ENCODE results near the gene TMEM61. TPM values are rescaled to one million over a fixed set of nuclear protein-coding genes. Genes with fewer than 3 reads are reported as not detected.

TMEM61 gene
- total and polyA plus RNA-seq, 2 donors (not counting 1 experiment from before 2014, with no cell fraction given) = not detected

DNA sequence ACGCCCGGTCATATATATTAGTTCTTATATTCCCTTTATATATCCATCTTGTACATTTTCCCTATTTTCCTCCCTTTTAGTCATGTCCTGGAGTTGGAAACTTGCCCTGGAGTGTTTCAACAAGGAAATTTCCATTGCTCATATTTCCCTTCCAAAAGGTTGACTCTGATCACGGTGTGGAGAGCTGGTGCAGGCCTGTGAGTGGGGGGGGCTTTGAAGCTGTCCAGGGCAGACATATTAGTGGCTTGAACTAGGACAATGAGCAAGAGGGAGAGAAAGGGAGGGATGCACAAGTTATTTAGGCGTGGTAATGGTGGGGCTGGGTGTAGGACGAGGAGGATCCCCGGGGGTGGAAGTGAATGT lies 30.4 kb upstream of the TMEM61 start:
- Histone ChIP-seq H3K9me3 (ENCODE audit: control insufficient read depth, insufficient read depth, low read depth, low read length) (no peaks in the 10 kb centered on the region), H3K9ac (ENCODE audit: insufficient read depth, low read length) (no peak overlapping the region), H3K4me3 (replicated peaks in 1 of 4; ENCODE audit: control extremely low read depth in 1 of 4, insufficient read depth in 1 of 4, low read depth in 3 of 4, low read length in 4 of 4) (no peak overlapping the region), H3K27me3 (ENCODE audit: control insufficient read depth, insufficient read depth, low read length) (no peaks in the 10 kb centered on the region), H3K36me3 (ENCODE audit: control insufficient read depth, insufficient read depth, low read length) (no peaks in the 10 kb centered on the region), H2AFZ (ENCODE audit: low read length) (peak overlapping the region; percentile 93), H3K79me2 (ENCODE audit: control insufficient read depth, insufficient read depth, low read length) (no peaks in the 10 kb centered on the region), H3K27ac (ENCODE audit: insufficient read depth, low read length) (no peak overlapping the region), H4K20me1 (ENCODE audit: control insufficient read depth, extremely low read depth, insufficient read depth, low read length) (no peaks in the 10 kb centered on the region), H3K4me1 (ENCODE audit: control insufficient read depth, extremely low read depth, insufficient read depth, low read length) (peaks cover 6% of the 10 kb centered on the region), H3K4me2 (ENCODE audit: extremely low read depth, insufficient read depth, low read length) (peak overlapping the region; percentile 59)
- TF ChIP-seq, protein P1, sequence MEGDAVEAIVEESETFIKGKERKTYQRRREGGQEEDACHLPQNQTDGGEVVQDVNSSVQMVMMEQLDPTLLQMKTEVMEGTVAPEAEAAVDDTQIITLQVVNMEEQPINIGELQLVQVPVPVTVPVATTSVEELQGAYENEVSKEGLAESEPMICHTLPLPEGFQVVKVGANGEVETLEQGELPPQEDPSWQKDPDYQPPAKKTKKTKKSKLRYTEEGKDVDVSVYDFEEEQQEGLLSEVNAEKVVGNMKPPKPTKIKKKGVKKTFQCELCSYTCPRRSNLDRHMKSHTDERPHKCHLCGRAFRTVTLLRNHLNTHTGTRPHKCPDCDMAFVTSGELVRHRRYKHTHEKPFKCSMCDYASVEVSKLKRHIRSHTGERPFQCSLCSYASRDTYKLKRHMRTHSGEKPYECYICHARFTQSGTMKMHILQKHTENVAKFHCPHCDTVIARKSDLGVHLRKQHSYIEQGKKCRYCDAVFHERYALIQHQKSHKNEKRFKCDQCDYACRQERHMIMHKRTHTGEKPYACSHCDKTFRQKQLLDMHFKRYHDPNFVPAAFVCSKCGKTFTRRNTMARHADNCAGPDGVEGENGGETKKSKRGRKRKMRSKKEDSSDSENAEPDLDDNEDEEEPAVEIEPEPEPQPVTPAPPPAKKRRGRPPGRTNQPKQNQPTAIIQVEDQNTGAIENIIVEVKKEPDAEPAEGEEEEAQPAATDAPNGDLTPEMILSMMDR (conservative IDR thresholded peaks at IDR 0.05 in 1 of 2, IDR thresholded peaks at IDR 0.05 in 1 of 2; ENCODE audit: low read depth in 1 of 2, low read length in 2 of 2) = no peak
- no peak for TF ChIP-seq EZH2 (IDR thresholded peaks at IDR 0.05; ENCODE audit: low read length, missing control alignments)
- peak; percentile 21 to 43 for DNase-seq (ENCODE audit: low read depth in 2 of 2)

DNA sequence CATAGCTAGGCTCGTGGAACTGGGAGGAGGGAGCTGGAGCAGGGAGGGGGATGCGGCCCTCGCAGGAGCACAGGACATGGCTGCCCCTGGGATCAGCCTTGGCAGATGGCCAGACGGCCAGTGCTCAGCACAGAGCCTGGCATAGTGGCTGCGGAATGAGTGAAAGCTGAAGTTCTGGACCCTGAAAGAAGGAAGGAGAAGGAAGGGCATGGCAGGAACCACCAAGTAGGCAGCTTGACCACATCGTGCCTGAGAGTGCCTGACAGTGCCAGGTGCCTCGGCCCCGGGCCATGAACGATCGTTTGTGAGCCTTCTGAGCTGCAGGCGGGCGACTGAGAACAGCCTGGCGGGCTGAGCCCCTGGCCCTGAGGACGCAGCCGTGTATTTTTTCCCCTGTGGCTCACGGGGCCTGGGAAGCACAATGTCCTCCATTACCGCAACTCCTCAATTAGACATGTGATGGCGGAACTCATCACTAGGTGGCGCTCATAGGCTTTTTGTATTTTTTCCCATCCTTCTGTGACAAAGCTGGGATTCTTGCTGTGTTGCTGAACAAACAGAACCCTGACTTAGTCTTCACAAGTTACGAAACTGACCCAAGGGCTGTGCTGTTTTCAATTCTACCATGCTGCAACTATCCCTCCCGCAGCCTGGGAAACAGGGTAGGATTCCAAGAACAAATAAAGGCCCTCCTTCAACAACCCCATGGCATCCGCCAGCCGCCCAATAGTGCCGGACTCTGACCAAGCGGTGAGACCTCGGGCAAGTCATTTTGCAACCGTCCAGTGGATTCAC lies 29.9 kb upstream of the TMEM61 start:
- no peak for TF ChIP-seq EZH2 (IDR thresholded peaks at IDR 0.05; ENCODE audit: low read length, missing control alignments)
- TF ChIP-seq, protein P1 (conservative IDR thresholded peaks at IDR 0.05 in 1 of 2, IDR thresholded peaks at IDR 0.05 in 1 of 2; ENCODE audit: low read depth in 1 of 2, low read length in 2 of 2) = peak; percentile 61 to 79
- Histone ChIP-seq H3K4me3 (replicated peaks in 1 of 4; ENCODE audit: control extremely low read depth in 1 of 4, insufficient read depth in 1 of 4, low read depth in 3 of 4, low read length in 4 of 4) (peak overlapping the region in 1 of 4 experiments; percentile 36), H3K27me3 (ENCODE audit: control insufficient read depth, insufficient read depth, low read length) (no peaks in the 10 kb centered on the region), H3K9me3 (ENCODE audit: control insufficient read depth, insufficient read depth, low read depth, low read length) (no peaks in the 10 kb centered on the region), H3K4me1 (ENCODE audit: control insufficient read depth, extremely low read depth, insufficient read depth, low read length) (peaks cover 6% of the 10 kb centered on the region), H3K4me2 (ENCODE audit: extremely low read depth, insufficient read depth, low read length) (peak overlapping the region; percentile 59), H3K27ac (ENCODE audit: insufficient read depth, low read length) (no peak overlapping the region), H3K79me2 (ENCODE audit: control insufficient read depth, insufficient read depth, low read length) (no peaks in the 10 kb centered on the region), H3K36me3 (ENCODE audit: control insufficient read depth, insufficient read depth, low read length) (no peaks in the 10 kb centered on the region), H4K20me1 (ENCODE audit: control insufficient read depth, extremely low read depth, insufficient read depth, low read length) (no peaks in the 10 kb centered on the region), H2AFZ (ENCODE audit: low read length) (peak overlapping the region; percentile 93), H3K9ac (ENCODE audit: insufficient read depth, low read length) (peak overlapping the region; percentile 23)
- peak; percentile 61 to 91 for DNase-seq (ENCODE audit: low read depth in 2 of 2)

DNA sequence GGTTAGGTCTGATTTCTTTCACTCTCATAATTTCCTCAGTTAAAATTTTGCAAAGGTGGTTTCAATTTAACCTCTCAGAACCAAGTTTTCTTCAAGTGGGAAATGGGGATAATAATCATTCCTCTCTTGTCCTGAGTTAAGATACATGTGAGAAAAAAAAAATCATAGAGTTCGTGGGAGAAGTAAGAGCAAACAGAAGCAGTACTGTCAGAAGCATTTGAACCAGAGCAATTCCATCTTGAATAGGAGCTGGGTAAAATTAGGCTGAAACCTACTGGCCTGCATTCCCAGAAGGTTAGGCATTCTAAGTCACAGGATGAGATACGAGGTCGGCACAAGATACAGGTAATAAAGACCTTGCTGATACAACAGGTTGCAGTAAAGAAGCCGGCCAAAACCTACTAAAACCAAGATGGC lies 28.6 kb upstream of the TMEM61 start:
- TF ChIP-seq EZH2 (IDR thresholded peaks at IDR 0.05; ENCODE audit: low read length, missing control alignments) = no peak
- TF ChIP-seq, protein P1 (conservative IDR thresholded peaks at IDR 0.05 in 1 of 2, IDR thresholded peaks at IDR 0.05 in 1 of 2; ENCODE audit: low read depth in 1 of 2, low read length in 2 of 2) = no peak
- Histone ChIP-seq H3K27ac (ENCODE audit: insufficient read depth, low read length) (no peak overlapping the region), H3K36me3 (ENCODE audit: control insufficient read depth, insufficient read depth, low read length) (no peaks in the 10 kb centered on the region), H3K9ac (ENCODE audit: insufficient read depth, low read length) (no peak overlapping the region), H3K9me3 (ENCODE audit: control insufficient read depth, insufficient read depth, low read depth, low read length) (no peaks in the 10 kb centered on the region), H2AFZ (ENCODE audit: low read length) (no peak overlapping the region), H3K79me2 (ENCODE audit: control insufficient read depth, insufficient read depth, low read length) (no peaks in the 10 kb centered on the region), H3K27me3 (ENCODE audit: control insufficient read depth, insufficient read depth, low read length) (no peaks in the 10 kb centered on the region), H3K4me2 (ENCODE audit: extremely low read depth, insufficient read depth, low read length) (no peak overlapping the region), H4K20me1 (ENCODE audit: control insufficient read depth, extremely low read depth, insufficient read depth, low read length) (no peaks in the 10 kb centered on the region), H3K4me3 (replicated peaks in 1 of 4; ENCODE audit: control extremely low read depth in 1 of 4, insufficient read depth in 1 of 4, low read depth in 3 of 4, low read length in 4 of 4) (no peak overlapping the region), H3K4me1 (ENCODE audit: control insufficient read depth, extremely low read depth, insufficient read depth, low read length) (peaks cover 6% of the 10 kb centered on the region)
- DNase-seq (ENCODE audit: low read depth in 2 of 2) = no peak
